Measurements from ENCODE around the gene OR5H1.

DNA sequence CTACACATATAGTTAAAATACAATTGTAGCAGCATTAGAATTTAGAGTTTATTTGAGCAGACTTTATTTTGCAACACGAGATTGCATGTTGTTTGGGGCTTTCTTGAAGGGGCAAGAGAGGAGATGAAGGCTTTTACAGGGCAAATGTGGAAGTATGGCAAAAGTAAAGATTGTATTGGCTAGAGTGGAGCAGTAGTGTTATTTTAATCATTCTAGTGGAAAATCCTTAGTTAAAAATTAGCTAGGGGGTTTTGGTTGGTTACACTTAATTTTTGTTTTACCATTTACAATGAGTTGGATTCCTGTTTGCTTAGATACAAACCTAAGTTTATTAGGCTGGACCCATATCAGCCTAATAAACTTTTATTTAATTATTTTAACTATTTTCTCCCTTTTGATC lies 40.5 kb downstream of the OR5H1 start:
- no peak for TF ChIP-seq CTCF (IDR thresholded peaks at IDR 0.05)
- TF ChIP-seq EP300 (IDR thresholded peaks at IDR 0.05): no peak

Data from tibial nerve (tissue), 4 donors.